ENCODE results near the gene IGSF9B.

IGSF9B gene

GRCh38 chr11:133936136-133936535 is 20.6 kb downstream of the IGSF9B start:
- DNase-seq, result no peak

- no peak for DNase-seq
Measured at GRCh38 chr11:133935551-133935910, 21.2 kb downstream of the IGSF9B start.

- DNase-seq, result no peak
Measured at GRCh38 chr11:133934599-133935550, 21.9 kb downstream of the IGSF9B start.

DNA sequence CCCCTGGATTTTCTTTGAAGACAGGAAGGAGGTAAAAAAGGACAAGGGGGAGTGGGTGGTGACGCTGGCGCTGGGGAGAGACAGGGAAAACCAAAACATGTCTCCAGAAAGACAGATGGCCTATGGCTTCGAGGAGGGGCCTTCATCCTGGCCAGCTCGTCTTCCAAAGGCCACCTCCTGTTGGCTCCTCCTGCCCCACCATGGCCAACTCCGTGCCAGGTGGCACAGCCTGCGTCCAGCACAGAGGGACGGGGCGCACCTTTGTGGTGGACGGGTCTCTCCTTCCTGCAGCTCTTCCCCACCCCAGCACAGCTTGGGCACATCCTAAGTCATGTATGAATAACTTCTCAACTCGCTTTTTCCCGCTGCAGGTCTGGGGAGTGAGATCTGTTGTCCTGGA is 22.7 kb downstream of the IGSF9B start:
- DNase-seq, result no peak

- no peak for DNase-seq
Measured at GRCh38 chr11:133931449-133932060, 25.2 kb downstream of the IGSF9B start.

- no peak for DNase-seq
Measured at GRCh38 chr11:133930767-133931448, 25.9 kb downstream of the IGSF9B start.

- no peak for DNase-seq
Measured at GRCh38 chr11:133930053-133930766, 26.6 kb downstream of the IGSF9B start.

DNA sequence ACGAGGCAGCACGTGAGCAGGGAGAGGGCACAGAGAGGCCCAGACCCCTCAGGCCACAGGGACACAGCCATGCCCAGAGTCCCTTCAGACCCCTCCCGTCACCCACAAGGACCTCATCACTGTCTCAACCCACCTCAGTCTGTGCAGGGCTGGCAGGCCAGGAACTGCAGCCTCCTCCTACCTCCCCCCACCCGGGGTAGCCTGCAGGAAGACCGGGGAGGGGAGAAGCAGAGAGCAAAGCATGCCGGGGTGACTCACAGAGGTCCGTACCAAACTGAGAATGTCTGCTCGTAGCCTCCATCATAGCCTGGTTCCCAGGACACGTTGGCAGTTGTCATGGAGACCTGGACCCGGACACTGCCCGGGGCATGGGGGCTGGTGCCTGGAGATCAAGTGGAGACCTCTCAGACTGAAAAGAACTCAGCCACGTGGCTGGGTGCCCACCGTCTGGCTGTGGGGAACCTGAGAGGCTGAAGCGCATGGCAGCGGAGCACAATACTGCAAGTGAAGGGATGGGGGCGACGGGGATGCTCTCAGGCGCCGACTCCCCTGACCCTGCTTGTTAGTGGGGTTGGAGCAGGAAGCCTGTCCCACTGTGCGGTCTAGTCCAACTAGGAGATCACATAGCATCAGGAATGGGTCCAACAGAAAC is 27.2 kb downstream of the IGSF9B start:
- no peak for DNase-seq

- peak; percentile 29 for DNase-seq
Measured at GRCh38 chr11:133928628-133929059, 28.1 kb downstream of the IGSF9B start.

DNA sequence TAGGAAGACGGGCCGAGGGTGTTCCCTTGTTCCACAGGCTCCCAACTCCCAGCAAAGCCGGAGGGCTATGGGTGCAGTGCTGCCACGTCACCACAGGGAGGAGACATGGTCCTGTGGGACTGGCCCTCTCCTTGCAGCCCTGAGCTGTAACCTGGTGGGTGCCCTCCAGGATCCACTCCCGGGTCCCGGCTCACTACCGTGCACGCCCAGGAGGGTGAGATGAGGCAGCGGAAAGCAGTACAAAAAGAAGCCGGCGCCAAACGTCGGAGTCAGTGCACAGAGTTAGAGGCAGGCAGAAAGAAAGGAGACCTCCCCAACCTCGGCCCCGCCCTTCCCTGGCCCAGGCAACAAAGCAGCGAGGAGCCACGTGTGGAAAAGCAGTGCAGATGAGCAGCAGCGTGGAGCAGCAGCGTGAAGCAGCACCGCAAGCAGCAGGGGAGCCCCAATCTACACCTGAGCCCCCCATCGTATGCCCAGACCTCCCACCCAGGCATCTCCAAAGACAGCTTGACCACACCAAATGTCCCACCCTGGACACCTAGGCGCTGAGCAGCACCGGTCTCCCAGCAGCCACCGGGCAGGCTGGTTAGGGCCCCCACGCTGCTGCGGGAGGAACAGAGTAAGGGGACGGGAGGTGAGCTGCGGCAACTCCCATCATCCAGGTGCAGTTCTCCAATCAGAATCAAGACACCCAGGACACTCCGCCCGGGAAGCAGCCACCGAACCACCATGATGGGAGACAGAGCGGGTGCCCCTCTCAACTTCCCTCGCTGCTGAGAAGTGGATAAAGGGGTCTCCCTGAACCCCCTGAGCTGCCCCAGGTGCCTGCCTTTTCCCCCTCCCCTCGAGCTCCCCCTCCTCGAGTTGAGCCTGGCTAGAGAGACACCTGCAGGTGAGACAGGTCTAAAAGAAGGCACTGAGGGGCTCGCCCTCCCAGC is 28.8 kb downstream of the IGSF9B start:
- peak; percentile 32 for DNase-seq

DNA sequence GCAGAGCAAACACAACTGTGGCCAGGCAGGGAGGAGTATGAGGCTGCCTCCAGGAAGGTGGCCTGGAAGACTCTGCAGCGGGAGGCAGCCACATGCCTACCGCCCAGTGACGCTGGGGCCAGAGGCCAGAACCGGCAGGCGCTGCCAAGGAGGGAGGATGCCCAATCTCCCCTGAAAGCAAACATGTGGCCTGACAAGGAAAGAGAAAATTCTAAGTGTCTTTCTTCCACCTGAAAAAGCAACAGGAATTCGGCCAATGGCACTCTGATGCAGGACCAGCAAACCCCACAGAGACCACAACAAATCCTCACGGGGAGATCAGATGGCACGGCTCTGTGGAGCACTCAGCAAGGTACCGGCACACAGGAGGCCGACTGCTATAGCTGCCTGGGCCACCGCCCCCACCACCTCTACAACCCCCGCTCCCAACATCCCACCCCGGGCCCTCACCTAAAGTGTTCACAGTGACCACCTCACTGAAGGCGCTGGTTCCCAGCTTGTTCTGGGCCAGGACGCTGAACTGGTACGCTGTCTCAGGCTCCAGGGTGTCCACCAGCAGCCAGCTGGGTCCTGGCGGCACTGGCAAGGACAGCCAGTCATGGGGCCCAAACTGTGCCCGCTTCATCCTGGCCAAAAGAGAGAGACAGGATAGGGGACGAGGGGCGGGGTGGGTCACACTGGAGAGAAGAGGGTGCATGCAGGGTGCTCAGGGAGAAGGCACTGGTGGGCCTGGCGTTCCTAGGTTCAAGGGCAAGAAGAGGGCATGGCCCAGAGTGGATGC is 30.1 kb downstream of the IGSF9B start:
- no peak for DNase-seq

DNA sequence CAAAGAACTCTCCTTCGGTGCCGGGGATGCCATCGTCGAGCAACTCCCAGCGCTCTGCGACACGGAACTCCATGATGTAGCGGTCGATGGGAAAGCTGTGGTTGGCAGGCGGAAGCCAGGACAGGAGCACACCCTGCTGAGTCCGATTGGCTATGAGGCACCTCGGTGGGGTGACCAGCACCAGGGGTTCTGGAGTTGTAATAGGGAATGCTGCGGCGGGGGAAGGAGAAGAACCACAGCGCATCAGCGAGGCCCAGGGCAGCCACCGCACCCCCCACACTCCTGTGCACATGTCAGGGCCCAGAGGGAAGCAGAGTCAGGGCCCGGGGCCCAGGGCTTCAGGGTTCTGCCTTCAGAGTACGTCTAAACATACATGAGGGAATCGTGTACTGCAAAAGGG is 31.0 kb downstream of the IGSF9B start:
- DNase-seq, result no peak

DNA sequence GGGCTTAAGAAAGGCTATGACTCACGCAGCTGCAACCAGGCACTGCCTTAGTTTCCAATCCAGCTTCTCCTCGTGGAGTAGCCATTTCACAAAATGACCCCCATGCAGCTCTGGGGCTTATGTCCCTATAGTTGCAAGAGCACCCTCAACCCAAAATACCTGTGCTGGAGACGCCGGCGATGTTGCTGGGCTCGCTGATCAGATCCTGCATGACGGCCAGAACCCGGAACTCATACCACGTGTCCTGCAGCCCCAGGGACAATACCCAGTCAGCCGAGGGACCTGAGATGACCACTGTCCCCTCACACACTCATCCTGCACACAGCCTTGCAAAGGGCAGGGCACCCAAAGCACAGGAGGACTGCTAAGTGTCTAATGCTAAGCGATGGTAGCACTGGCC is 32.1 kb downstream of the IGSF9B start:
- no peak for DNase-seq

GRCh38 chr11:133922078-133922870 is 34.5 kb downstream of the IGSF9B start:
- DNase-seq, result no peak

DNA sequence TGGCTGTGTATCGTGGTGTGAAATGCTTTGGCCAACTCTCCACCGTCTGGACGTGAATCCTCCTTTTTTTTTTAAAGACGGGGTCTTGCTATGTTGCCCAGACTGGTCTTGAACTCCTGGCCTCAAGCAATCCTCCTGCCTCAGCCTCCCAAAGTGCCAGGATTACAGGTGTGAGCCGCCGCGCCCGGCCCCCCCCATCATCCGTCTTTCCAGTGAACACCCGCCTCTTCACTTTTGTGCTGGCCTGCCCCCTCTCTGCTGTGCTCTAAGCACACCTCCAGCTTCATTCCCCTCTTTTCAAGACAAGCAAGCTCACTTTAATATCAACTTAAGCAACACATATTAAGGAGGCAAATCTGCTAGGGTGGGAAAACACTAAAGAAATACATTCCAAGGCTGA is 35.3 kb downstream of the IGSF9B start:
- no peak for DNase-seq

DNA sequence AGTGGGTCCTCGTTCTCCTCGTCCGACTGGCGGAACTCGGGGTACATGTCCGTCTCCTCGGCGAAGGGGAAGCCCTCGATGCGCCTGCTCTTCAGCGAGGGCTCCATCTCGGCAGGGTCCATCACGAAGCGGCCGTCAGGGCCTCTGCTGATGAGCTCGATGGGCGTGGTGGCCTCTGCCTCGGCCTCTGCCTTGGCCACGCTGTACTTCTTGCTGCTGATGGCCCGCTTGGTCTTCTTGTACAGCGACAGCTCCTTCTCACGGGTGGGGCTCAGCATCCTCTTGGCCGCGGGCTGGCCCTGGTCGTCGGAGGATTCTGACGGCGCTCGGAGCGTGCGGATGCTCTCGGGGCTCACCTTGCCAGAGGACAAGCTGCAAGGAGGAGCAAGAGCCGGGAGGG is 35.7 kb downstream of the IGSF9B start:
- DNase-seq, result no peak

- no peak for DNase-seq
Measured at GRCh38 chr11:133920109-133920990, 36.4 kb downstream of the IGSF9B start.

- DNase-seq, result no peak
Measured at GRCh38 chr11:133919330-133920108, 37.2 kb downstream of the IGSF9B start.

Data from NCI-H1417 treated with DMSO at 0.1 percent for 48 hours (cell line).